T-helper 17 cell (primary cell): ENCODE results near the gene CRTC1. TPM values are rescaled to one million over a fixed set of nuclear protein-coding genes. Genes with fewer than 3 reads are reported as not detected.

Source experiments
- ATAC-seq: fragments of 150-1000 bp; cut with Tn5 transposase; 2 replicates; pipeline ENCODE4 v1.10.0; 2021; ENCODE audit warnings: mild to moderate bottlenecking, moderate library complexity
- DNase-seq, 3 donors: peaks; one replicate each; pipeline versions ENCODE4 v3.0.0 to v3.0.0-alpha.2; 2020 to 2021
- H3K9me3 ChIP-seq: one replicate; pipeline ENCODE4 v1.7.0; 2013; ENCODE audit warnings: low read length, mild to moderate bottlenecking; ENCODE audit not compliant: control insufficient read depth, poor library complexity, severe bottlenecking
- H3K27ac Mint-ChIP-seq: one replicate; pipeline ENCODE4 v1.8.0; 2022; ENCODE audit warnings: mild to moderate bottlenecking, moderate library complexity, mixed read lengths
- H3K27me3 Mint-ChIP-seq: one replicate; pipeline ENCODE4 v1.8.0; 2022; ENCODE audit warnings: mixed read lengths
- H3K36me3 Mint-ChIP-seq: one replicate; pipeline ENCODE4 v1.8.0; 2022; ENCODE audit warnings: low read depth, mixed read lengths
- H3K4me1 Mint-ChIP-seq: one replicate; pipeline ENCODE4 v1.8.0; 2022; ENCODE audit warnings: mild to moderate bottlenecking, mixed read lengths
- H3K4me3 Mint-ChIP-seq: one replicate; pipeline ENCODE4 v1.8.0; 2022; ENCODE audit warnings: mild to moderate bottlenecking, moderate library complexity, mixed read lengths
- total RNA-seq, 4 donors: library from RNA in 2 of 4; stranded (reverse) in 2 of 4; gene quantifications; one replicate each; pipeline ENCODE4 v1.2.3 and lab custom pipeline; 2022 to 2026

CRTC1 gene
- total RNA-seq, 2 donors from 2014 or later: 14.4 to 15.3 TPM

- DNase-seq: no peak
- no peak for ATAC-seq
Measured at GRCh38 chr19:18736415-18737336, 53.2 kb downstream of the CRTC1 start.

GRCh38 chr19:18737337-18737953 lies 54.0 kb downstream of the CRTC1 start:
- no peak overlapping the region for H3K27ac Mint-ChIP-seq
- H3K27me3 Mint-ChIP-seq: no peaks in the 10 kb centered on the region
- ATAC-seq (no peak), DNase-seq (no peak)
- H3K4me1 Mint-ChIP-seq: peaks cover 3% of the 10 kb centered on the region
- H3K4me3 Mint-ChIP-seq: no peak overlapping the region
- no peaks in the 10 kb centered on the region for H3K36me3 Mint-ChIP-seq
- no peaks in the 10 kb centered on the region for H3K9me3 ChIP-seq

More at GRCh38 chr19:18736415-18737336, 53.2 kb downstream of the CRTC1 start:
- Mint-ChIP-seq H3K4me3 (peak overlapping the region; percentile 61), H3K4me1 (peaks cover 6% of the 10 kb centered on the region), H3K36me3 (no peaks in the 10 kb centered on the region), H3K27me3 (no peaks in the 10 kb centered on the region), H3K27ac (no peak overlapping the region)
- no peaks in the 10 kb centered on the region for H3K9me3 ChIP-seq

GRCh38 chr19:18737954-18738351 lies 54.5 kb downstream of the CRTC1 start:
- ATAC-seq (no peak), DNase-seq (no peak)
- Mint-ChIP-seq H3K36me3 (no peaks in the 10 kb centered on the region), H3K4me3 (no peak overlapping the region), H3K27ac (no peak overlapping the region), H3K27me3 (no peaks in the 10 kb centered on the region), H3K4me1 (peaks cover 2% of the 10 kb centered on the region)
- no peaks in the 10 kb centered on the region for H3K9me3 ChIP-seq

DNA sequence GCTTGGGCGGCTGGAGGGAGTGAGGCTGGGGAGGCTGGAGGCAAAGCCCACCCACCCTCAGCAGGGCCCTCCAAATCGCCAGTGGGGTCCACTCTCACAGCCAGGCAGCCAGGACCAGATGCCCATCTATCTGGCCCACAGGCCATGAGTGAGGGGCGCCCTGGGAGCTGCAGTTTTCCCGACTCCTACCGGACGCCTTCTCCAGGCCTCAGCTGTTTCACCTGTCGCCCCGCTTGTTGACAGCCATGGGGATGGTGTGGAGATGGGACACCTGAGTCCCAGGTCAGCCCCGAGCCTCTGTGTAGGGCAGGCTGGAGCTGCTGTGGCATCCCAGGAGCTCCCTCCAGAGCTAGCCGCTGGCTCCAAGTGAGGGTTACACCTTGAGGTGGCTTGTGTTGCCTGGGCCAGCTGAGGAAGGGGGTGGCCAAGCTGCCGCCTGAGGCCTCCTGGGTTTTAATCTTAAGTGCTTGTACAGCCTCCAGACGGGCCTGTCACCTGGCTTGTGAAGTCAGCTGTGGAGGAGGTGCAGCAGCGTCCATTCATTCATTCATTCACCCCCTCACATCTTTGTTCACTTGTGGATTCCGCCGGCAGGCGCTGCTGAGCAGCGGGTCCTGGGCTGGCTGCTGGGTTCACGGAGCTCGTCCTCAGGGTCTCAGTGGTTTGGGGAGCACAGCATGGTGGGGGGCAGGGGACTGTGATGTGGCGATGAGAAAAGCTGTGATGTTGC lies 55.6 kb downstream of the CRTC1 start:
- H3K36me3 Mint-ChIP-seq: no peaks in the 10 kb centered on the region
- no peaks in the 10 kb centered on the region for H3K27me3 Mint-ChIP-seq
- H3K4me3 Mint-ChIP-seq: no peak overlapping the region
- H3K9me3 ChIP-seq: no peaks in the 10 kb centered on the region
- H3K4me1 Mint-ChIP-seq: peaks cover 2% of the 10 kb centered on the region
- DNase-seq (no peak), ATAC-seq (no peak)
- no peak overlapping the region for H3K27ac Mint-ChIP-seq

GRCh38 chr19:18741124-18742121 lies 57.9 kb downstream of the CRTC1 start:
- H3K4me1 Mint-ChIP-seq: peaks cover 2% of the 10 kb centered on the region
- no peak overlapping the region for H3K27ac Mint-ChIP-seq
- DNase-seq: no peak
- no peaks in the 10 kb centered on the region for H3K9me3 ChIP-seq
- H3K4me3 Mint-ChIP-seq: no peak overlapping the region
- no peaks in the 10 kb centered on the region for H3K36me3 Mint-ChIP-seq
- no peaks in the 10 kb centered on the region for H3K27me3 Mint-ChIP-seq
- ATAC-seq: no peak

GRCh38 chr19:18742324-18742723 lies 58.8 kb downstream of the CRTC1 start:
- H3K27ac Mint-ChIP-seq: no peak overlapping the region
- H3K4me1 Mint-ChIP-seq: peaks cover 2% of the 10 kb centered on the region
- H3K27me3 Mint-ChIP-seq: no peaks in the 10 kb centered on the region
- ATAC-seq: no peak
- no peak overlapping the region for H3K4me3 Mint-ChIP-seq
- no peaks in the 10 kb centered on the region for H3K9me3 ChIP-seq
- no peaks in the 10 kb centered on the region for H3K36me3 Mint-ChIP-seq
- no peak for DNase-seq

GRCh38 chr19:18742838-18743783 lies 59.6 kb downstream of the CRTC1 start:
- no peak overlapping the region for H3K4me3 Mint-ChIP-seq
- H3K4me1 Mint-ChIP-seq: peaks cover 2% of the 10 kb centered on the region
- H3K27me3 Mint-ChIP-seq: no peaks in the 10 kb centered on the region
- H3K36me3 Mint-ChIP-seq: no peaks in the 10 kb centered on the region
- no peaks in the 10 kb centered on the region for H3K9me3 ChIP-seq
- DNase-seq (no peak), ATAC-seq (no peak)
- H3K27ac Mint-ChIP-seq: no peak overlapping the region

DNA sequence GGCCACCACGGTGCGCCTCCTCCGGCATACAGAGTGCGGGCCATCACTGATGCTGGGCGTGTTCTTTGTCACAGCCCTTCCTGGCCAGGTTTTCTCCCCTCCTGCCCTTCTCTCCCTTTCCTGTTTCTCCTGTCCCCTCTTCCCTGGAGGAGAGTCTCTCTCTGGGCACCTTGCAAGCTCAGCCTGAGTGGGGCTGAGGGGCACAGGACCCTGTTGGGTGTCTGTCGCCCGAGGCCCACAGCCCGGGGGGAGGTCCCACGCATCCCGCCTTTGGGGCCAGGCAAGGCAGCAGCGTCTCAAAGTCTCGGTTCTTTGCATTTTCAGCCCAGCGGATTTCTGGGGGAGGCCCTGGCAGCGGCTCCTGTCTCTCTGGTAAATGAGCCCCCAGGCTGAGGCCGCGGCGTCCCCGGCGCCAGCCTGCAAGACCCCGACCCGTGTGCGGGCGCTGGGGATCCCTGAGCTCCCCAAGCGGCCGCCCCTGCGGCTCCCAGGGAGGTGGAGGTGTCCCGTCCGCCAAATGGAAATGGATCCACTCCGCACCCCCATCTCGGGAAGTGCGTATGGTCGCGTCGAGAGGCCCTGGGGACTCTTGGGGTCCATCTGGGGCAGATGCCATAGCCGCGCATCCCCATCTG lies 60.4 kb downstream of the CRTC1 start:
- DNase-seq: no peak
- Mint-ChIP-seq H3K4me1 (no peaks in the 10 kb centered on the region), H3K36me3 (no peaks in the 10 kb centered on the region), H3K27ac (no peak overlapping the region), H3K4me3 (no peak overlapping the region), H3K27me3 (no peaks in the 10 kb centered on the region)
- H3K9me3 ChIP-seq: no peaks in the 10 kb centered on the region
- no peak for ATAC-seq

DNA sequence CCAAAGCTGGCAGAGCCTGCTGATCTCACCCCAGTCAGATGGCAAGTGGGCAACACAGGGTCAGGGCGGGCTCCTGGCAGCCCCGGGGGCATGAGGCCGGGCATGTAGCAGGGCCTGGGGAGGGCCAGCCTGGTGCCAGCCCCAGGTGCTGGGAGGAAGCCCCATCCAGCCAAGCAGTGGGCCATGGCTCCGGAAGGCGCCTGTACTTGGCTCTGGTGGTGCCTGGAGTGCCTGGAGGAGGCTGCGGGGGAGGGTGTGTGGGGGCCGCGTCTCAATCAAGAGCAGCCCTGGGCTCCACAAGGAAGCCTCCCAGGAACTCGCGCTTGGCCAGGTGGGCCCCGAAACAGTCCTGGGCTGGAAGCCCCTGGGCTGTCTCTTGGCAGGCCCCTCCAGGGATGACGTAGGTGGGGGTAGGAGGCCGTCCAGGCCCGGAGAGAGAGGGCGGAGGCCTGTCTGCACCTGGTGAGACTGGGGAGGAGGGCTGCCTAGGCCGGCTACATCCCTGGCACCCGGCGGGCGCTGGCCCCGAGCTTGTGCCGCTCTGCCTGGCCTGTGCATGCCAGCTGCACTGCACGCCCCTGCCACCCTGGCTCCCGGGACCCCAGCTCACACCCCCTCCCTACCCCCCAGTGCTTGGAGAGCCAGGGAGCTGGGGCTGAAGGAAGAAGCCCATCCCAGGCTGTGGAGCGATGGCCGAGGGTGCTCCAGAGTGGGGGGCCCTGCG lies 61.7 kb downstream of the CRTC1 start:
- ATAC-seq (no peak), DNase-seq (no peak)
- no peaks in the 10 kb centered on the region for H3K4me1 Mint-ChIP-seq
- no peak overlapping the region for H3K4me3 Mint-ChIP-seq
- no peak overlapping the region for H3K27ac Mint-ChIP-seq
- H3K27me3 Mint-ChIP-seq: no peaks in the 10 kb centered on the region
- H3K9me3 ChIP-seq: no peaks in the 10 kb centered on the region
- no peaks in the 10 kb centered on the region for H3K36me3 Mint-ChIP-seq

- no peak for DNase-seq
- no peaks in the 10 kb centered on the region for H3K9me3 ChIP-seq
- H3K27ac Mint-ChIP-seq: no peak overlapping the region
- no peak overlapping the region for H3K4me3 Mint-ChIP-seq
- peaks cover under 1% of the 10 kb centered on the region for H3K4me1 Mint-ChIP-seq
- H3K36me3 Mint-ChIP-seq: no peaks in the 10 kb centered on the region
- ATAC-seq: no peak
- H3K27me3 Mint-ChIP-seq: no peaks in the 10 kb centered on the region
Measured at GRCh38 chr19:18745931-18746330, 62.5 kb downstream of the CRTC1 start.
